PFSK-1 (cell line): ENCODE measurements around the gene EFNA2.

ENCODE experiments used
- POLR2AphosphoS5 ChIP-seq: IDR thresholded peaks from 2 replicates; pipeline ENCODE4 v1.6.1; 2012; ENCODE audit warnings: low read depth, mild to moderate bottlenecking, control low read depth, low read length, moderate library complexity
- REST ChIP-seq, 2 experiments: IDR thresholded peaks; 2 replicates each; pipeline versions ENCODE4 v1.6.1 to v1.8.0; 2011 to 2012; ENCODE audit warnings: low read depth in 2 of 2, low read length in 2 of 2, control low read depth in 1 of 2, inconsistent platforms in 1 of 2, mild to moderate bottlenecking in 1 of 2, moderate library complexity in 1 of 2; ENCODE audit not compliant: insufficient read depth in 1 of 2
- SIN3A ChIP-seq: IDR thresholded peaks from 2 replicates; pipeline ENCODE4 v1.6.1; 2012; ENCODE audit warnings: mild to moderate bottlenecking, low read length, moderate library complexity, borderline replicate concordance; ENCODE audit not compliant: insufficient read depth

DNA sequence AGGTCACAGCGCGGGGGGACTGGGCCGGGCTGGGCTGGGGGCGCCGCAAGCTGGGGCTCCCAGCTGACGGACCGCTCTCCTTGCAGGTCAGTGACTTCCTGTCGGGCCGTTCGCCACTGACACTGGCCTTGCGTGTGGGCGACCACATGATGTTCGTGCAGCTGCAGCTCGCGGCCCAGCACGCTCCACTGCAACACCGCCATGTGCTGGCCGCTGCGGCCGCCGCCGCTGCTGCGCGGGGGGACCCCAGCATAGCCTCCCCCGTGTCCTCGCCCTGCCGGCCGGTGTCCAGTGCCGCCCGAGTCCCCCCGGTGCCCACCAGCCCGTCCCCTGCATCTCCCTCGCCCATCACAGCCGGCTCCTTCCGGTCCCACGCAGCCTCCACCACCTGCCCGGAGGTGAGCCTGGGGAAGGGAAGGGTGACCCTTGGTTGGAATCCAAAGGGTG lies 31.6 kb upstream of the EFNA2 start:
- no peak for TF ChIP-seq POLR2AphosphoS5
- no peak for TF ChIP-seq SIN3A
- no peak for TF ChIP-seq REST (IDR thresholded peaks at IDR 0.05; ENCODE audit: insufficient read depth in 1 of 2, low read depth in 2 of 2, low read length in 2 of 2)
